WTC11 (cell line): Measurements from ENCODE around the gene DEPDC5. TPM values are rescaled to one million over a fixed set of nuclear protein-coding genes. Genes with fewer than 3 reads are reported as not detected.

Experiments used
- ATAC-seq: fragments of 200-7000 bp; cut with Tn5 transposase; 2 replicates; pipeline ENCODE4 v1.10.0; 2021; ENCODE audit warnings: mild to moderate bottlenecking, moderate library complexity
- CTCF ChIA-PET: fragments of 300-600 bp; sonication (Branson Sonifier 250); formaldehyde crosslinking; loops from one replicate; lab custom pipeline; 2021; ENCODE audit warnings: antibody characterized with exemption; lab: Charles Lee
- POLR2A ChIA-PET: fragments of 350-600 bp; sonication (Branson Sonifier 250); formaldehyde crosslinking; loops from one replicate; lab custom pipeline; 2021; ENCODE audit warnings: antibody characterized with exemption; lab: Charles Lee
- DNase-seq: peaks from one replicate; pipeline ENCODE4 v3.0.0; 2021; ENCODE audit warnings: low spot score
- H3K27ac Mint-ChIP-seq: 2 replicates; pipeline ENCODE4 v1.8.0; 2021; ENCODE audit warnings: mixed read lengths
- H3K27me3 Mint-ChIP-seq: 2 replicates; pipeline ENCODE4 v1.8.0; 2021; ENCODE audit warnings: low read depth, mild to moderate bottlenecking, moderate library complexity, mixed read lengths
- H3K36me3 Mint-ChIP-seq: 2 replicates; pipeline ENCODE4 v1.8.0; 2021; ENCODE audit warnings: mixed read lengths
- H3K4me1 Mint-ChIP-seq: 2 replicates; pipeline ENCODE4 v1.8.0; 2022; ENCODE audit warnings: mixed read lengths
- H3K4me3 Mint-ChIP-seq: 2 replicates; pipeline ENCODE4 v1.8.0; 2021; ENCODE audit warnings: mild to moderate bottlenecking, moderate library complexity, mixed read lengths
- H3K9me3 Mint-ChIP-seq: 2 replicates; pipeline ENCODE4 v1.8.0; 2021; ENCODE audit warnings: mixed read lengths
- ATF3 ChIP-seq: sonication (generic); formaldehyde crosslinking; conservative IDR thresholded peaks from 2 replicates; pipeline ENCODE4 v1.8.1; 2022; ENCODE audit warnings: mild to moderate bottlenecking, missing genetic modification reagents
- CDX4 ChIP-seq: fragments of 250-450 bp; sonication (Bioruptor Pico); IDR thresholded peaks from 2 replicates; pipeline ENCODE4 v1.9.0; 2021; ENCODE audit warnings: moderate library complexity, mild to moderate bottlenecking, inconsistent platforms, borderline replicate concordance
- ESRRA ChIP-seq: sonication (generic); formaldehyde crosslinking; IDR thresholded peaks from 2 replicates; pipeline ENCODE4 v1.8.1; 2022; ENCODE audit warnings: mild to moderate bottlenecking, missing genetic modification reagents, borderline replicate concordance
- GABPB1 ChIP-seq: sonication (generic); formaldehyde crosslinking; IDR thresholded peaks from 2 replicates; pipeline ENCODE4 v1.8.1; 2023; ENCODE audit warnings: mild to moderate bottlenecking, missing genetic modification reagents
- GTF2I ChIP-seq: fragments of 250-450 bp; sonication (Bioruptor Pico); conservative IDR thresholded peaks from 2 replicates; pipeline ENCODE4 v1.4.0; 2021; ENCODE audit warnings: mild to moderate bottlenecking
- IRF1 ChIP-seq: sonication (generic); formaldehyde crosslinking; IDR thresholded peaks from 2 replicates; pipeline ENCODE4 v1.8.0; 2023; ENCODE audit warnings: missing genetic modification reagents
- KAT7 ChIP-seq: sonication (generic); formaldehyde crosslinking; IDR thresholded peaks from 2 replicates; pipeline ENCODE4 v1.8.1; 2023; ENCODE audit warnings: missing genetic modification reagents, mild to moderate bottlenecking, borderline replicate concordance
- NFATC4 ChIP-seq: fragments of 250-450 bp; sonication (Bioruptor Pico); IDR thresholded peaks from 2 replicates; pipeline ENCODE4 v1.9.0; 2021; ENCODE audit warnings: mild to moderate bottlenecking
- NR1H2 ChIP-seq: sonication (generic); formaldehyde crosslinking; IDR thresholded peaks from 2 replicates; pipeline ENCODE4 v1.9.0; 2021; ENCODE audit warnings: mild to moderate bottlenecking, moderate library complexity, missing genetic modification reagents
- PREB ChIP-seq: sonication (generic); formaldehyde crosslinking; IDR thresholded peaks from 2 replicates; pipeline ENCODE4 v1.8.1; 2022; ENCODE audit warnings: mild to moderate bottlenecking, missing genetic modification reagents, moderate library complexity, borderline replicate concordance
- RORB ChIP-seq: fragments of 250-450 bp; sonication (Bioruptor Pico); IDR thresholded peaks from 2 replicates; pipeline ENCODE4 v1.9.0; 2021; ENCODE audit warnings: mild to moderate bottlenecking
- SOX15 ChIP-seq: fragments of 250-450 bp; sonication (Bioruptor Pico); IDR thresholded peaks from 2 replicates; pipeline ENCODE4 v1.9.0; 2021; ENCODE audit warnings: mild to moderate bottlenecking
- STAT6 ChIP-seq: sonication (generic); formaldehyde crosslinking; conservative IDR thresholded peaks from 2 replicates; pipeline ENCODE4 v1.8.1; 2023; ENCODE audit warnings: mild to moderate bottlenecking, low read depth, missing genetic modification reagents, moderate library complexity
- TEAD1 ChIP-seq: sonication (generic); formaldehyde crosslinking; IDR thresholded peaks from 2 replicates; pipeline ENCODE4 v1.8.0; 2022; ENCODE audit warnings: mild to moderate bottlenecking, missing genetic modification reagents
- ZNF121 ChIP-seq: sonication (generic); formaldehyde crosslinking; IDR thresholded peaks from 2 replicates; pipeline ENCODE4 v1.8.0; 2023; ENCODE audit warnings: missing genetic modification reagents
- ZNF317 ChIP-seq: sonication (generic); formaldehyde crosslinking; IDR thresholded peaks from 2 replicates; pipeline ENCODE4 v1.8.1; 2023; ENCODE audit warnings: low read depth, mild to moderate bottlenecking, moderate library complexity, missing genetic modification reagents, borderline replicate concordance
- ZNF396 ChIP-seq: fragments of 250-450 bp; sonication (Bioruptor Pico); IDR thresholded peaks from 2 replicates; pipeline ENCODE4 v1.8.0; 2021; ENCODE audit warnings: mild to moderate bottlenecking, moderate library complexity, borderline replicate concordance
- ZNF512 ChIP-seq: sonication (generic); formaldehyde crosslinking; IDR thresholded peaks from 2 replicates; pipeline ENCODE4 v1.8.1; 2022; ENCODE audit warnings: missing genetic modification reagents, borderline replicate concordance
- ZNF532 ChIP-seq: fragments of 250-450 bp; sonication (Bioruptor Pico); IDR thresholded peaks from 2 replicates; pipeline ENCODE4 v1.9.0; 2021; ENCODE audit warnings: mild to moderate bottlenecking, borderline replicate concordance
- ZSCAN18 ChIP-seq: fragments of 250-450 bp; sonication (Bioruptor Pico); IDR thresholded peaks from 2 replicates; pipeline ENCODE4 v2.1.2; 2022; ENCODE audit warnings: mild to moderate bottlenecking, moderate library complexity
- total RNA-seq: library from RNA; stranded (reverse); gene quantifications from 3 replicates; pipeline ENCODE4 v1.2.3, GENCODE V29; 2021

DEPDC5 gene
- total RNA-seq, 1 experiment from 2014 or later: 40.5 TPM

GRCh38 chr22:31897842-31898805 lies 144.3 kb downstream of the DEPDC5 start (continued):
- TF ChIP-seq ZNF532 (CRISPR knock-in tag): no peak
- no peak for TF ChIP-seq ESRRA
- TF ChIP-seq ZNF121 (CRISPR knock-in tag): no peak
- no peak for TF ChIP-seq TEAD1 (CRISPR knock-in tag)
- TF ChIP-seq, all 79 proteins: peak for 0

- H3K36me3 Mint-ChIP-seq: no peaks in the 10 kb centered on the region; the same call in 1 of the 2 replicates
- peaks cover 15% of the 10 kb centered on the region for H3K4me1 Mint-ChIP-seq
- ChIA-PET POLR2A (interaction anchor here (0.6 kb wide), 1 partner anchor 17 kb away, joined by 4 read pairs; no protein-coding TSS in a partner anchor), CTCF (interaction anchor here (0.6 to 2.2 kb wide), 2 partner anchors 71 to 72 kb away, joined by 3 to 13 read pairs; no protein-coding TSS in a partner anchor)
- no peaks in the 10 kb centered on the region for H3K27me3 Mint-ChIP-seq
- H3K4me3 Mint-ChIP-seq: no peak overlapping the region
- DNase-seq (no peak), ATAC-seq (no peak)
- peak overlapping the region; percentile 15; the same call in 1 of the 2 replicates for H3K27ac Mint-ChIP-seq
- H3K9me3 Mint-ChIP-seq: no peaks in the 10 kb centered on the region
- TF ChIP-seq IRF1 (CRISPR knock-in tag) (no peak), NR1H2 (CRISPR knock-in tag) (no peak), ZNF512 (CRISPR knock-in tag) (no peak), ZNF317 (CRISPR knock-in tag) (no peak), SOX15 (CRISPR knock-in tag) (no peak), STAT6 (CRISPR knock-in tag) (no peak), GTF2I (CRISPR knock-in tag) (no peak), NFATC4 (CRISPR knock-in tag) (no peak), PREB (no peak), KAT7 (CRISPR knock-in tag) (no peak), ZSCAN18 (no peak), ATF3 (CRISPR knock-in tag) (no peak), GABPB1 (CRISPR knock-in tag) (no peak), ZNF396 (no peak), RORB (CRISPR knock-in tag) (no peak), CDX4 (CRISPR knock-in tag) (no peak)
These were observed 145.1 kb downstream of the DEPDC5 start for GRCh38 chr22:31898926-31899325.
